Heart right ventricle (tissue), 16 donors: ENCODE results near the gene ATG4D. TPM values are rescaled to one million over a fixed set of nuclear protein-coding genes. Genes with fewer than 3 reads are reported as not detected.

Source experiments
- ATAC-seq, 8 donors: fragments of 200-7000 bp; cut with Tn5 transposase; one replicate each; pipeline ENCODE4 v1.9.1; 2020; ENCODE audit warnings: mild to moderate bottlenecking in 8 of 8, moderate library complexity in 8 of 8, moderate number of reproducible peaks in 1 of 8
- DNase-seq, 2 donors: peaks; one replicate each; pipeline ENCODE4 v3.0.0-alpha.2; 2020
- H3K27ac ChIP-seq, 10 donors: fragments of 200-600 bp; sonication (generic) in 2 of 10; one replicate each; pipeline versions ENCODE4 v1.5.0 to v1.8.0; 2020 to 2022; ENCODE audit warnings: mild to moderate bottlenecking in 3 of 10
- H3K27me3 ChIP-seq, 7 donors: fragments of 200-600 bp; one replicate each; pipeline ENCODE4 v1.8.0; 2021 to 2022; ENCODE audit warnings: mild to moderate bottlenecking in 2 of 7
- H3K36me3 ChIP-seq, 9 donors: fragments of 200-600 bp; sonication (generic) in 1 of 9; one replicate each; pipeline versions ENCODE4 v1.5.0 to v1.8.0; 2020 to 2022; ENCODE audit warnings: mild to moderate bottlenecking in 2 of 9
- H3K4me1 ChIP-seq, 9 donors: fragments of 200-600 bp; sonication (generic) in 1 of 9; one replicate each; pipeline versions ENCODE4 v1.5.0 to v1.8.0; 2020 to 2022; ENCODE audit warnings: mild to moderate bottlenecking in 4 of 9
- H3K4me3 ChIP-seq, 10 donors: fragments of 200-600 bp; sonication (generic) in 2 of 10; one replicate each; pipeline versions ENCODE4 v1.5.0 to v1.8.0; 2020 to 2022; ENCODE audit warnings: mild to moderate bottlenecking in 7 of 10, moderate library complexity in 2 of 10
- H3K9me3 ChIP-seq, 11 donors: fragments of 200-600 bp in 10 of 11; sonication (generic) in 2 of 11; one replicate each; pipeline versions ENCODE4 v1.5.0 to v1.8.0; 2013 to 2022; ENCODE audit warnings: mild to moderate bottlenecking in 2 of 11, control low read depth in 1 of 11, moderate library complexity in 1 of 11
- CTCF ChIP-seq, 9 donors: fragments of 200-600 bp; sonication (generic) in 2 of 9; IDR thresholded peaks; one replicate each; pipeline versions ENCODE4 v1.5.0 to v1.8.0; 2021 to 2022; ENCODE audit warnings: antibody characterized with exemption in 9 of 9, mild to moderate bottlenecking in 5 of 9, moderate library complexity in 1 of 9
- whole genome bisulfite sequencing, 2 donors: extraction: QIAGEN DNeasy Blood & Tissue Kit; methylation state at CpG; one replicate each; pipeline ENCODE4 v1.1.7; 2013; ENCODE audit warnings: inconsistent platforms in 1 of 2; 5-methylcytosine and 5-hydroxymethylcytosine counted together
- intact Hi-C, 10 donors: fragments of 100-400 bp; cut with DNase I; formaldehyde crosslinking; loops; one replicate each; pipeline versions ENCODE4 v1.11.1 to v1.14.2; 2022
- long read RNA-seq, 3 donors: library from polyadenylated mRNA; unstranded; transcript quantifications; one replicate each; pipeline ENCODE4 v2.0.0, GENCODE V29; 2020 to 2021
- polyA plus RNA-seq, 2 donors: library from polyadenylated mRNA; stranded (reverse); fragments of 200-250 nt; gene quantifications; one replicate each; pipeline ENCODE4 v1.2.3, GENCODE V29; 2013
- total RNA-seq, 10 donors: library from RNA; stranded (reverse); fragmentation: NEBNext Ultra II Directional in 3 of 10; extraction: Animal tissue kit (Norgen Biotek cat#: 25700) in 3 of 10; gene quantifications; one replicate each; pipeline versions ENCODE4 v1.2.1 to v1.2.4, GENCODE V29; 2021 to 2023
- donor health status: Arrhythmogenic right ventricular cardiomyopathy.
- donor health status: ischemic (EF 13 %, LVEDD 7.1; RV severe dilation, severe dysfunction).
- donor health status: healthy with polysubstance abuse.
- donor health status: DM: no; HTN: yes; CAD: no.
- donor health status: DM: no; HTN: no; CAD: no.
- donor health status: ischemic (EF 25% LVEDD 6.9; RV normal size, moderate dysfunction).
- donor health status: ischemic (EF 25% LVEDD 5.7; RV mildly dilated, moderate dysfunction).
- donor health status: healthy.
- donor health status: DM: yes; HTN: yes; CAD: no.
- donor health status: Ischemic cardiomyopathy.
- donor health status: ischemic (EF 35%, LVEDD 5.7; RV mildly dilated, moderate dysfunction).
- donor health status: nonischemic (EF 11% LVEDD 7.7; RV severe dilation, severe dysfunction).
- donor health status: DM: yes; HTN: yes; CAD: no.
- donor health status: PGD.
- donor health status: ischemic (EF 29% LVEDD 5.4; RV normal size, mild dysfunction).
- donor health status: nonischemic (EF 23%, LVEDD 6.1; RV moderate dilation, normal function).

The ATG4D gene
- total RNA-seq (10 to 100 TPM; 47.6 to 62.4 (median 54.5) TPM), polyA plus RNA-seq (10 to 100 TPM; 62.0 to 66.2 TPM)
- long read RNA-seq, donor 1, transcript ATG4D-208 (9 exons, 1,619 nt): minor isoform, 10 of 110 reads
- long read RNA-seq, donor 1, transcript ATG4D-204 (10 exons, 1,752 nt): minor isoform, 15 of 110 reads
- long read RNA-seq, donor 1, transcript ATG4D-201 (10 exons, 1,949 nt): major isoform, 47 of 110 reads
- long read RNA-seq, donor 1, partial matches to known transcripts: 23 of 110 reads
- long read RNA-seq, donor 1, other reads (novel, unspliced or antisense): 15 of 110 reads
- long read RNA-seq, donor 2, transcript ATG4D-201 (10 exons, 1,949 nt): major isoform, 41 of 98 reads
- long read RNA-seq, donor 2, transcript ATG4D-204 (10 exons, 1,752 nt): minor isoform, 15 of 98 reads
- long read RNA-seq, donor 2, transcript ATG4D-208 (9 exons, 1,619 nt): minor isoform, 12 of 98 reads
- long read RNA-seq, donor 2, partial matches to known transcripts: 16 of 98 reads
- long read RNA-seq, donor 2, other reads (novel, unspliced or antisense): 13 of 98 reads
- long read RNA-seq, donor 3, partial matches to known transcripts: 10 of 15 reads
- long read RNA-seq, donor 3, other reads (novel, unspliced or antisense): 0 of 15 reads

DNA sequence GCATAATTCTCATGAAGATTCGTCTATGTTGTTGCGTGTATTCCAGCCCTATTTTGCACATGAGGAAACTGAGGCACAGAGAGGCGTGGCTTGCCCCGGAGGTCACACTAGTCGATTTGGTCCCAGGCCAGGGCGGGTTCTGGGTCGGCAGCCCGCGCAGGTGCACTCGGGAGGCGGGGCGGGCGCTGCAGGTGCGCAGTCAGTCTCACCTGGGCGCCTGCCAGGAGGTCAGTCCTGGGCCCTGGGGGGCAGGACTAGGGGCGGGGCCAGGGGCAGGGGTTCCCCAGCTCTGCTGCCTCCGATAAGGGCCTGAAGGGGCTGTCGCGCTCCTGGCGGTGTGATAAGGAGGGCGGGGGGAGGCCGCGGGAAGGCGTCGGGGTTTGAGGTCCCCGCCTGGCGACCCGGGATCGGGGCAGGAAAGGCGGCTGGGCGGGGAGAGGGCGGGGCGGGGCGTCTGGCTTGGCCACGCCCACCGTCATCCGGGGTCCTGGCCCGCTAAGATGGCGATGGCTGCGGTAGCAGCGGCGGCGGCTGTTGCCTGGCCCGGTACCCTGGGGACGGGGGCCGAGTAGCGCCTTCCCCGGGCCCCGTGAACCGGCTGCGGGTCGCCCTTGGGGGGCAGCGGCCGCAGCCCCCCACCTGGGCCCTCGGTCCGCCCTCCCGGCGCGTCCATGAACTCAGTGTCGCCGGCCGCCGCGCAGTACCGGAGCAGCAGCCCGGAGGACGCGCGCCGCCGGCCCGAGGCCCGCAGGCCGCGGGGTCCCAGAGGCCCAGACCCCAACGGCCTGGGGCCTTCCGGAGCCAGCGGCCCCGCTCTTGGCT lies at the start of gene ATG4D:
ATG4D (plus strand) TSS at position 485 of the 822 bp plus-strand sequence; CDS start at position 672, 187 bp downstream.
- Histone ChIP-seq H3K4me1 (peaks cover 6 to 33% (median 17%) of the 10 kb centered on the region in 9 donors), H3K9me3 (no peaks in the 10 kb centered on the region), H3K27ac (peak within 1 kb of the TSS; percentile 79 to 99 (median 94)), H3K4me3 (peak within 1 kb of the TSS; percentile 75 to 99 (median 94)), H3K36me3 (peaks cover 0 to 33% (median 14%) of the 10 kb centered on the region in 9 donors), H3K27me3 (peaks cover 0 to 3% (median 0%) of the 10 kb centered on the region in 7 donors)
- 1% methylated on average over 48 to 79 of the region's 79 CpGs for WGBS, 2 donors
- DNase-seq (peak; percentile 73 to 83), ATAC-seq (peak; percentile 89 to 96 (median 92))
- intact Hi-C loops: loop anchor here in 2 of 10 donors (5.0 kb wide), 2 partner anchors 36 to 41 kb away; partner anchors contain the start of gene KEAP1 (in 1 of the 2)
- peak in 1 of 9 donors; percentile 16 for TF ChIP-seq CTCF (IDR thresholded peaks at IDR 0.05)

GRCh38 chr19:10497371-10497770 lies 46.3 kb upstream of the ATG4D start:
- H3K4me3 ChIP-seq: no peak overlapping the region
- no peaks in the 10 kb centered on the region for H3K27me3 ChIP-seq
- H3K4me1 ChIP-seq: peaks cover 5 to 55% (median 42%) of the 10 kb centered on the region in 9 donors
- DNase-seq: no peak
- intact Hi-C loops: loop anchor here in 1 of 10 donors (10.0 kb wide), 1 partner anchor 157 kb away; the partner anchor contains the start of gene ILF3
- peaks cover 0 to 77% (median 41%) of the 10 kb centered on the region in 9 donors for H3K36me3 ChIP-seq
- H3K27ac ChIP-seq: no peak overlapping the region
- 92 to 93% methylated on average over 4 of the region's 4 CpGs for WGBS, 2 donors
- no peak for TF ChIP-seq CTCF (IDR thresholded peaks at IDR 0.05)
- H3K9me3 ChIP-seq: no peaks in the 10 kb centered on the region
- ATAC-seq: no peak

GRCh38 chr19:10499550-10500246 lies 44.0 kb upstream of the ATG4D start:
- no peak for ATAC-seq
- WGBS, 2 donors: 88% methylated on average over 24 of the region's 24 CpGs
- Histone ChIP-seq H3K9me3 (no peaks in the 10 kb centered on the region), H3K4me1 (peaks cover 5 to 58% (median 39%) of the 10 kb centered on the region in 9 donors), H3K36me3 (peaks cover 0 to 57% (median 28%) of the 10 kb centered on the region in 9 donors), H3K4me3 (no peak overlapping the region), H3K27me3 (no peaks in the 10 kb centered on the region), H3K27ac (peak overlapping the region in 1 of 10 donors; percentile 51)
- intact Hi-C loops: loop anchor here in 7 of 10 donors (2.0 to 10.0 kb wide), 6 partner anchors 21 to 155 kb away; partner anchors contain the start of genes CDKN2D (in 5 of the 7), KRI1 (in 5 of the 7), ATG4D (in 1 of the 7) and ILF3 (in 1 of the 7)
- TF ChIP-seq CTCF (IDR thresholded peaks at IDR 0.05): no peak
- DNase-seq: no peak
